ENCODE measurements around the gene SERGEF.

SERGEF gene

GRCh38 chr11:17864478-17864941 is 148.3 kb downstream of the SERGEF start:
- Histone ChIP-seq H3K27me3 (ENCODE audit: insufficient read depth, poor library complexity, severe bottlenecking) (no peaks in the 10 kb centered on the region), H3K4me3 (replicated peaks; ENCODE audit: insufficient read depth, low read length) (no peak overlapping the region), H3K27ac (replicated peaks) (no peak overlapping the region)
- DNase-seq (ENCODE audit: low read depth in 1 of 2, low spot score in 1 of 2), result no peak
- TF ChIP-seq POLR2AphosphoS5 (IDR thresholded peaks at IDR 0.05; ENCODE audit: low read depth) (no peak), REST (IDR thresholded peaks at IDR 0.05; ENCODE audit: insufficient replicate concordance, low read depth) (no peak), SPI1 (IDR thresholded peaks at IDR 0.05; ENCODE audit: borderline replicate concordance, low read depth) (no peak), GABPA (IDR thresholded peaks at IDR 0.05; ENCODE audit: low read depth) (no peak)
- TF ChIP-seq, protein P1, sequence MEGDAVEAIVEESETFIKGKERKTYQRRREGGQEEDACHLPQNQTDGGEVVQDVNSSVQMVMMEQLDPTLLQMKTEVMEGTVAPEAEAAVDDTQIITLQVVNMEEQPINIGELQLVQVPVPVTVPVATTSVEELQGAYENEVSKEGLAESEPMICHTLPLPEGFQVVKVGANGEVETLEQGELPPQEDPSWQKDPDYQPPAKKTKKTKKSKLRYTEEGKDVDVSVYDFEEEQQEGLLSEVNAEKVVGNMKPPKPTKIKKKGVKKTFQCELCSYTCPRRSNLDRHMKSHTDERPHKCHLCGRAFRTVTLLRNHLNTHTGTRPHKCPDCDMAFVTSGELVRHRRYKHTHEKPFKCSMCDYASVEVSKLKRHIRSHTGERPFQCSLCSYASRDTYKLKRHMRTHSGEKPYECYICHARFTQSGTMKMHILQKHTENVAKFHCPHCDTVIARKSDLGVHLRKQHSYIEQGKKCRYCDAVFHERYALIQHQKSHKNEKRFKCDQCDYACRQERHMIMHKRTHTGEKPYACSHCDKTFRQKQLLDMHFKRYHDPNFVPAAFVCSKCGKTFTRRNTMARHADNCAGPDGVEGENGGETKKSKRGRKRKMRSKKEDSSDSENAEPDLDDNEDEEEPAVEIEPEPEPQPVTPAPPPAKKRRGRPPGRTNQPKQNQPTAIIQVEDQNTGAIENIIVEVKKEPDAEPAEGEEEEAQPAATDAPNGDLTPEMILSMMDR (IDR thresholded peaks at IDR 0.05; ENCODE audit: insufficient read depth, low read length), result no peak

DNA sequence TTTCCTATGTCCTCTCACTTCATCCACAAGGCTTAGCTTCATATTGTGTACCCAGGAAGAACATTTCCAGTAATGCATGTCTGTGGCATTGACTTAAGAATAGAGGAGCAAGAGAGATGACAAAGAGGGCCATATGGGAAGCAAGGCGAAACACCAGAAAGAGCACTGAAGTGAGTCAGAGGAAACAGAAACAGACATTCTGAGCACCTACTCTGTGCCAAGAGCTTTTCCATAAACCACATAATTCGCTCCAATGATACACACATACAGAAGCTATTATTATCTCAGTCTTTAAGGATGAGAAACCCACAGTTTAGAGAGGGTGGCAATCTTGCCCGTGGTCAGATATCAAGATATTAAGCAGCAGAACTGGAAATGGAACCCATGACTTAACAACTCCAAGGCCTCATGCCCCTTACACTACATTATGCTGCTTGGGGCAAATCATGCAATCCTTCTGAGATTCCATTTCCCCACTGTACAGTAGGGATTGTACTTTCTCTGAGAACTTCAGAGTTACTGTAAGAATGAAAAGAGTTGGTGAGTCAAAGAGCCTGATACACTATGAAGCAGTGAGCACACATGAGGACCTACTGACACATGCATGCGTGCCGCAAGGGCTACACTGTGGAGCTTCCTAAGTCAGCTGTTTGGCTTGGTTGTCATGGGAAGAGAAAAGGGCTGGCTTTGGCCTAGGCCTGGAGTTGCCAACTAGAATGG is 151.7 kb downstream of the SERGEF start:
- no peak overlapping the region for H3K4me3 ChIP-seq (replicated peaks; ENCODE audit: insufficient read depth, low read length)
- DNase-seq (ENCODE audit: low read depth in 1 of 2, low spot score in 1 of 2), result no peak
- H3K27me3 ChIP-seq (ENCODE audit: insufficient read depth, poor library complexity, severe bottlenecking), result no peaks in the 10 kb centered on the region
- TF ChIP-seq, protein P1 (IDR thresholded peaks at IDR 0.05; ENCODE audit: insufficient read depth, low read length), result no peak
- TF ChIP-seq REST (IDR thresholded peaks at IDR 0.05; ENCODE audit: insufficient replicate concordance, low read depth), result no peak
- no peak overlapping the region for H3K27ac ChIP-seq (replicated peaks)

DNA sequence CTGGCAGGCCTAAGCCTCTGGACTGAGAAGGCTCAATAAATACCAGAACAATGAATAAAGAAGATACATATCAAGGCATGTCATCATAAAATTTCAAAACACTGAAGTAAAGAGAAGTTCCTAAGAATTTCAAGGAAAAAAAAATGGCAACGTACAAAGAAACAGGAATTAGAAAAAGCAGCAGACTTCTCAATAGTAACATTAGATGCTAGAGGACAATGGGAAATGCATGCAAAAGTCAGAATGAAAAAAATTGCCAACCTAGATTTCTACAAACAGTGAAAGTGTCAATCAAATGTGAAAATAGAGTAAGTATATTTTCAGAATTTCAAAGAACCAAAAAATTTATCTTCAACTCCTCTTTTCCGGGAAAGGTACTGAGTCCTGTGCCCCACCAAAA is 153.3 kb downstream of the SERGEF start:
- H3K27me3 ChIP-seq (ENCODE audit: insufficient read depth, poor library complexity, severe bottlenecking), result no peaks in the 10 kb centered on the region
- TF ChIP-seq, protein P1 (IDR thresholded peaks at IDR 0.05; ENCODE audit: insufficient read depth, low read length), result no peak
- TF ChIP-seq SPI1 (IDR thresholded peaks at IDR 0.05; ENCODE audit: borderline replicate concordance, low read depth), result no peak
- TF ChIP-seq POLR2AphosphoS5 (IDR thresholded peaks at IDR 0.05; ENCODE audit: low read depth), result no peak
- no peak for TF ChIP-seq GABPA (IDR thresholded peaks at IDR 0.05; ENCODE audit: low read depth)
- TF ChIP-seq REST (IDR thresholded peaks at IDR 0.05; ENCODE audit: insufficient replicate concordance, low read depth), result no peak
- no peak overlapping the region for H3K4me3 ChIP-seq (replicated peaks; ENCODE audit: insufficient read depth, low read length)
- DNase-seq (ENCODE audit: low read depth in 1 of 2, low spot score in 1 of 2), result no peak
- H3K27ac ChIP-seq (replicated peaks), result no peak overlapping the region

Data from HL-60 (cell line).